DMS 273 treated with DMSO at 0.1 percent for 48 hours (cell line): ENCODE results near the gene FRMD6.

ENCODE experiments used
- DNase-seq: peaks from one replicate; lab custom pipeline; 2025; lab: John Stamatoyannopoulos, UW

The FRMD6 gene

GRCh38 chr14:51666826-51667225 lies 15.1 kb downstream of the FRMD6 start:
- no peak for DNase-seq

GRCh38 chr14:51668870-51669269 lies 17.2 kb downstream of the FRMD6 start:
- DNase-seq = no peak

DNA sequence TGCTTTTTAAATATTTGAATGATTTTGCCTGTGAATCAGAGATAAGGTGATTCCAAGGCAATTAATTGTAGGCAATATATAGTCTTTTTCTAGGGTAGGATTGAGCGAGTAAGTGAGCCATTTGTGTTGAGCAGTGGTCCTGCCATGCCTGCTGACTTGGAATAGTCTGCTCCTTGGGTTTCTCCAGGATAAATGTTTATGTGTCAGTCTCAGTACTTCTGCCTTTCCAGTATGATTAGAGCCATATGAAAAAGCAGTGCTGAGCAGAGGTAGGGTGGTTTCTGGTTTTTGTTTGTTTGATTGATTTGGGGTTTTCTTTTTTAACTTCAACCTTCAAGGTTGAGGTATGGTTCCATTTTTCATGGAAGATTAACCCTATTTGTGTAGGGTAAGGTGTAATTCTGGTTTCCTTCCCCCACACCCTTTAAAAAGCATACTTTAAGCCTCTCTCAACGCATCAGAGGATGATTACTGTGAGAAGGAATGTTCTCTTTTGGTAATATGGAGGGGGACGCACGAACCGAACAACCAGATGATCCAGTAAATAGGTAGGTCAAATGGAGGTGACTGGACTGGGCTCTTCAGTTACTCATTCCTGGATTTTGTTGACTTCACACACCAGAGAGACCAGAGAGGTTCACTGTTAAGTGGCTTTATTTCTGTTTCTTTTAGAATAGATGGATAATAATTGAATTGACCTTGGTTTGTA lies 22.7 kb downstream of the FRMD6 start:
- no peak for DNase-seq

DNA sequence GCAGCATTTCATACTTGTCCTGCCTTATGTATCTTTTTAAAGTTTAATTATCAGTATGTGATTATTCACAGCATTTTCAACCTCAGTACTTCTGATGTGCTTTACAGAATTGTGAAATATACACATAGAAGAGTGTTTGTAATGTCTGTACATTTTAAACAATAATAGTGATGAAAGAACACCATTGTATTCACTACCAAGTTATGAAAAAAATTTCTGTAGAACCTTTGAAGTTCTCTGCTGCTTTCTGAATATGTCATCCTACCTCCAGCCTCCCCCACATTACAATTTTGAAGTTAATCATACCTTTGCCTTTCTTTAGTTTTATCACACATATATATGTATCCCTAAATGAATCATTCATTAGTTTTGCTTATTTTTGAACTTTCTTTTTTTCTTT lies 24.8 kb downstream of the FRMD6 start:
- no peak for DNase-seq

DNA sequence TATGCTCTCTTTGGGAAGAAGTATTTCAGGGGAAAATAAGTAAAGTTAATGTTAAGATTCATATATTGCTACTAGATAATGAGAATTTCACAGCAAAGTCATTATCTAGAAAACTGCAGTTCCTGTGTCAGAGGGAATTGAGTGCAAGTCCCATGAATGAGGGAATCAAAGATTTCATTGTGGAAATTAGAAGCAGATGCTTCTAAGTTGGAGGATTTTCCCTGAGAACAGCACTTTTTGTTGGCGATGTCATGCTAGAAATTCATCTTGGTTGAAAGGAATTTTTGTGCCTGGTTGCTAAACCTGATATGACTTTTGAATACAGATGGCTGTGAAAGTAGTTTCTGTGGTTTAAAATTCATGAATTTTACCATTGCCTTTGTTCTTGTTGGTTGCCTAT lies 25.6 kb downstream of the FRMD6 start:
- DNase-seq = no peak

GRCh38 chr14:51677738-51678137 lies 26.0 kb downstream of the FRMD6 start:
- no peak for DNase-seq

GRCh38 chr14:51680031-51680430 lies 28.3 kb downstream of the FRMD6 start:
- no peak for DNase-seq

DNA sequence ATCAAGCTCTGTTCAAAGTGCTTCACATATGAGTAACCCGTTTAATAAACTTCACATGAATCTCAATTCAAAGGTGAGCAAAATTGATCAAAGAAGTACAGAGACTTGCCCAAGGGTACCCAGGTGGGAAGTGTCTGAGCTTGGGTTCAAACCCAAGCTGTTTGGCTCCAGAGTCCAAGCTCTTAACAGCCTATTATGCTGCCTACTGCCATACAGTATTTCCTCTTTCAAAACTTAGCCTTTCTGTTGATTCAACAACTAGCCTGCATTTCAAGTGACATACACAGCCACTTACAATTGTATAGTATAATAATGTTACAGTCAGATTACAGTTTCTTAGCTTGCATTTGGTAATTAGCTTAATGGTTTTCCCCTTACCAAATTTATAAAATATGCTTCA lies 29.7 kb downstream of the FRMD6 start:
- DNase-seq = no peak

DNA sequence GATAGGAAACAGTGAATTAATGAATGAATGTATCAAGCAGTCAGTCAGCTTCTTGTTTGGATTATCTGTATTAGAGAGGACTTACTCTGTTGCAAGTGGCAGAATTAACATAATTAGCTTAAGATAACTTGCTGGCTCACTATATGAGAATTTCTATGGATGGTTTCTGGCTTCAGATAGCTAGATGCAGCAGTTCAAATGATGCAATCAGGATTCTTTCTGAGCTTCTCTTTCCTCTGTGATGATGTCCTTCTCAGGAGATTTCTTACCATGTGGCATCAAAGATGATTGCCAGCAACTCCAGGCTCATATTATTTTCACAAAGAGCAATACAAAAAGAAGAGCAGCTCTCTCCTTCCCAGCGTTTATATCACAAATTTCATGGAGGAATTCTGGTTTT lies 30.7 kb downstream of the FRMD6 start:
- no peak for DNase-seq

GRCh38 chr14:51684760-51685159 lies 33.0 kb downstream of the FRMD6 start:
- DNase-seq = no peak

- no peak for DNase-seq
These were observed 39.5 kb downstream of the FRMD6 start for GRCh38 chr14:51691176-51691575.

GRCh38 chr14:51692646-51693045 lies 40.9 kb downstream of the FRMD6 start:
- no peak for DNase-seq

- no peak for DNase-seq
These were observed 46.1 kb downstream of the FRMD6 start for GRCh38 chr14:51697848-51698247.

DNA sequence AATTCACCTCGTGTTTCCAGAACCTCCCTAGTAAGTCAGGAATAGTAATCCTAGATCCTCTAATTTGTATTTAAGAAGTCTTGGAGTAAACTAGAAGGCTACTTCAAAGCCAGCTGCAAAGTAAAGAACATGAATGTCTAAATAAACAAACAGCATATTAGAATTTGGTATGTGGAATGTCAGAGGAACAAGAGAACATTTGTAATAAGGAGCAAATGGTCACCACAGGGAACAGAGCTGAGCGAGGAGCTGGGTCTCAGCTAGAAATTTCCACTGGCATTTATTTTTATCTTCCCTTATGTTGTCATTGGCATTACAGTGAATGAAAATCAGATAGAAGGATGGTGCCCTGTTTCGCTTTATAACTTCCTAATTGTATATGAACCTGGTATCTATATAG lies 50.2 kb downstream of the FRMD6 start:
- DNase-seq = no peak

DNA sequence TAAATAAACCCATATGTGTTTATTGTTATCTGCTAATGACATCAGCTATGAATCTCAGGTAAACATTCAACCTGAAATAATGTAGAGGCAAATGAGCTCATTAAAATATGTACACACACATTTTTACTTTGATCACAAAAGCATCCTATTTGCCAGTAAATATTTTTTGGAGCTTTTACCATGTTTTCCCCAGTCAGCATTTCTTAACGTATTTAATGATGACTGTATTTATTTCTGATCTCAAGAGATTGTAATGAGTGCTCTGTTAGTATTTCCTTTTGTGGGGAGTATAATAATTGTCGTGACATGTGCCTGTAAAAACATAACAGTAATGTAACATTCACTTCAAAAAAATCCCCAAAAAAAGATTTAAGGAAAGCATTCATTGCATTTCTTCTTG lies 52.1 kb downstream of the FRMD6 start:
- no peak for DNase-seq

GRCh38 chr14:51704545-51704944 lies 52.8 kb downstream of the FRMD6 start:
- no peak for DNase-seq

DNA sequence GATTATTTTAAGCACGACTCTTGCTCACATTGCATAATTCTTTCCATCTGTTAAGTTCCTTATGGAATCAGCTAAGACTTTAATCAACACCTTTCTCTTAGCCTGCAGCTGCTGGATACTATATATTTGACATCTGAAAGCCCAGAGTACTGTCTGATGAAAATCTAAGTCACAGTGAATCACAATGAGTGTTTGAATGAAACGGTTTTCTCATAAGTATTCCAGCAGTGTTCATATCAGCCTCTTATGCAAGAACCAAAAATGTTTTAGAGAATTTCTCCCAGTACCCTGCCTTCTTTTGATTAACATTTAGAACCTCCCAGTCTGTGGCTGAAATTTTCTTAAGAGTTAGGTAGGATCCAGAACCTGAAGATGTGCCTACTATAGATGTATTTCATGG lies 55.6 kb downstream of the FRMD6 start:
- DNase-seq = no peak

DNA sequence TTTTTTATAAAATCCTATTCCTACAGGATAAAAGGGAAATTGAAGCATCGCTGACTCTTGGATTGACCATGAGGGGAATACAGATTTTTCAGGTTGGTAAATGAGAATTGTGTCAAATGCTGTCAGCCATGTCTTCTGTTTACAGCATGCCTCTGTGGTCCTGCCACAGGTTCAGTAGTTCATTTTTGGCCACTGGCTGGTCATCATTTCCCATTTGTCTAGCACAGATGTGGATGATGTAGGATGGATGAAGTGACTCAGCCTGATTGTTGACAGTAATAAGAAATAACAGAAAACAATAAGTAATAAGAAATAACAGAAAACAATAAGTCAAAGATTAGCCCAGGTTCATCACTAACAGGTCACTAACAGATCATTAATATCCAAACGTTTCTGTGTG lies 59.8 kb downstream of the FRMD6 start:
- no peak for DNase-seq

DNA sequence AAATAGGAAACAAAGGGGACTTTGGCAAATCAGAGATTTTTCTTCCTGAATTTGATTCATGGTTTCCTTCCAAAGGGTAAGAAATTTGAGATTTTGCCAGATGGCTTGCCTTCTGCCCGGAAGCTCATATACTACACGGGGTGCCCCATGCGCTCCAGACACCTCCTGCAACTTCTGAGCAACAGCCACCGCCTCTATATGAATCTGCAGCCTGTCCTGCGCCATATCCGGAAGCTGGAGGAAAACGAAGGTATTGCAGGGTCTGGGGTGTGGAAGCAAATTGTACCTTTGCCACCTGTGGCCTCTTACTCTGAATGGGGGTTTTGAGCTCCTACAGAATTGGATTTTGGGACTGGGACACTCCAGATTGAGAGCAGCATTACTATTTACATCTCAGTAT lies 63.5 kb downstream of the FRMD6 start:
- no peak for DNase-seq

DNA sequence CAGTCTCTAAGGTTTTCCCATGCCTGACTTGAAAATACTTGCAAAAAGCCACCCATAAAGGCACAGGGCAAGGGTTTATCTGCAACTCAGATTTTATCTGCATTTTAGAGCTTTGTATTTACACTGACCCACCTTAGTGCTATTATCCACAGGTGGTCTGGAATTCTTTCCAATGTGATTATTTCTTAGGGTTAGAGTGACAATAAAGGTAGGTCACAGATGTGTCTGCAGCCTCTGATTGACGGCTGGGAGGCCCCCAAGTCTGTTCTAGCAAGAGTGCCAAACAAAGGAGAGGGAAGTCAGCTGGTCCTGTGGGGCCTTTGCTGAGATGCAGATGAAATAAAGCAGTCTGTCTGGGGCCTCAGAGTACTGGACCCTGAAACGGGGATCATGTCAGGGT lies 64.0 kb downstream of the FRMD6 start:
- no peak for DNase-seq

DNA sequence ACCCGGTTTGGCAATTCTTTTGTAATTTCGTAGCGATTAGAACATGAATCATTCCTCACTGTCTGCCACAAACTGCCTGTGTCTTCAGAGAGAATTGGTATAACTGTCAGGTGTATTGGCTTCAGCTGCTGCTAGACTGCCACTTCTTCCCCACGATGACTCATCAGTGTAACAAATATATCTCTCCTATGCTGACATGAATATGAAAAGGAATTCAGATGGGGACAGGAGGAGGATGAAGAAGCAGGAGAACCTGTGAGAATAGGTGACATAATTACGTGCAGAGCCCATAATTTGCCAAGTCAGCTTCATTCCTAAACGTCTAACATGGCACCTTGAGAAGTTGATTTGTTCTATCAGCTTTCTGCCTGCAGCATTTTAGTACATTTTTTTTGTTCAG lies 64.9 kb downstream of the FRMD6 start:
- no peak for DNase-seq

DNA sequence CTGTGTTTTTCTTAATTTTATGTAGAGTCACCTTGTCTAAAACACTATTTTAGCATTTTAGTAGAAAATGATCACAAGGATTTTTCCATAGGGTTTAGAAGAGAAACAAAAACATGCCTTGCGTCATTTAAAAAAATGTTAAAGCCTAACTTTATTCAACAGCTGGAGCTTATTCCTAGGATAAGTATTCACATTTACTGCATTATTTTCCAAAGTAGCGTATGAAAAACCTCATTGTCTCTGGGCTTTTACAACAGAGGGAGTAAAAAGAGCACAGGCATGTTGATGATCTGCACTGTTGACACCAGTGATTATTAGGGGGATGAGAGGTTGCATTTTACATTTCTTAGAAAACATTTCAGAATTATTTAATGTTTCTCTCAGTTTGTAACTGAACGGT lies 66.1 kb downstream of the FRMD6 start:
- no peak for DNase-seq

GRCh38 chr14:51719955-51720354 lies 68.2 kb downstream of the FRMD6 start:
- no peak for DNase-seq

- DNase-seq = no peak
These were observed 72.3 kb downstream of the FRMD6 start for GRCh38 chr14:51723990-51724389.

DNA sequence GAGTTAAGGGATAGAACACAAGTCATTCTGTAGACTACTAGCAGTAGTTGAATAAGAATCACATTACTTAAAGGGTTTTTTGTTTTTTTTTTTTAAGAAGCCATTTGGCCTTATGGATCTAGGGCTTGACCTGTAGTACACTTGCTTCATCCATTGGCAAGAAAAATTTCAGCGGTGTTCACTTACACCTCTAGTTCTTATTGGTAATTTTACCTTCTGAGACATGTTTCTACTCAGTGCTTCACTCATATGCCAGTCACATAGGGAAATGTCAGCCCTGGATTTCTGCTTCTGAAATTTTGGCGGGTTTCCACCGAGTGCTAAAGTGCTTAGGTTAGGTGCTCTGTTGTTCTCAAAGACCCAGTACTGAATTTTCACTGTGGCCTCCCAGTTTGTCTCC lies 72.9 kb downstream of the FRMD6 start:
- no peak for DNase-seq
